ENCODE measurements around the gene SLC9A7. TPM values are rescaled to one million over a fixed set of nuclear protein-coding genes. Genes with fewer than 3 reads are reported as not detected.

The SLC9A7 gene
- total RNA-seq (2021) (11.3 and 13.1 TPM in 2 replicates), Bru-seq, nascent RNA (percentile 61 among the genes with signal in this experiment), BruChase-seq, experiment 1, labeled RNA remaining after a 2-hour chase (percentile 57 among the genes with signal in this experiment), BruChase-seq, experiment 2, labeled RNA remaining after a 6-hour chase (percentile 61 among the genes with signal in this experiment)
- long read RNA-seq, full-length matches to known transcripts = 4 of 17 reads
- long read RNA-seq, partial matches to known transcripts = 3 of 17 reads
- long read RNA-seq, other reads (novel, unspliced or antisense) = 10 of 17 reads

DNA sequence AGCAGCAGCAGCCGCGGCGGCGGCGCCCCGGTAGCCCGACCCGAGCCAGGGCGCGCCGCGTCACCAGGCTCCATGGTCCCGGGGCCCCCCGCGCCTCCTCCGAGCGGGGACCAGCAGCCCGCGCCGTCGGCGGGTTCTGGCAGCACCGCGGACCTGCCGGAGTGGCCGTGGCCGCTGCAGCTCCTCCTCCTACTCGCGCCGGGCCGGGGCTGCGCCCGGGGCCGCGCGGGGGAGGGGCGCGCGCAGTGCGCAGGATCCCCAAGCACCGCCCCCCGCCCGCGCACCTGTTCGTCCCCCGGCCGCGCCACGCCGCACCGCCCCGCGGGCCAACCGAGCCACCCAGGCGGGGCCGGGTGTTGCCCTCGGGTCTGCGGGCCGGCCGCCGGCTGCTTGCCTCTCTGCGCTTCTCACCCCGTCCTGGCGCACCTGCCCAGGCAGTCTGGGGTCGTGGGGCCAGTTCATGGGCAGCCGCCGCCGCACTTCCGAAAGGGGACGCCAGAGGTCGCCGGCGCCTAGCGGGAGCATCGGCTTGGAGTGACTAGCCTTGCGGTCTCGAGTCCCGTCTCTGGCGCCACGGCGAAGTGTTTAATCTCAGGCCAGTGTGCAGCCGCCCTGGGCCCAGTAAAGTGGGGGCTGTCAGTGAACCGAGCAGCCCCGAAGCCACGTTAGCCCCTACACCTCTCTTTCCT is at the start of gene SLC9A7:
Gene SLC9A7 (minus strand): TSS at position 163 of the 689 bp plus-strand sequence. CDS start 89 bp downstream, at position 74.
- ChIA-PET POLR2A (ENCODE audit: low non-redundant PET) (no interaction called here), CTCF (interaction anchor here (1.3 kb wide), 1 partner anchor 37 kb away, joined by 3 read pairs; no protein-coding TSS in a partner anchor)
- Histone ChIP-seq H3K27ac (ENCODE audit: low read depth, low read length, poor library complexity, severe bottlenecking) (no peak within 1 kb of the TSS), H3K36me3 (ENCODE audit: insufficient read depth, low read length, poor library complexity, severe bottlenecking) (no peaks in the 10 kb centered on the region), H3K9me3 (ENCODE audit: low read depth, low read length, poor library complexity, severe bottlenecking) (peaks cover 7% of the 10 kb centered on the region), H3K4me3 (ENCODE audit: low read depth, low read length, poor library complexity, severe bottlenecking) (peak within 1 kb of the TSS; percentile 57), H3K4me1 (ENCODE audit: insufficient read depth, low read length, poor library complexity, severe bottlenecking) (no peaks in the 10 kb centered on the region), H3K27me3 (replicated peaks; ENCODE audit: insufficient read depth, low read depth, low read length, poor library complexity) (no peaks in the 10 kb centered on the region)
- peak; percentile 77 for DNase-seq (ENCODE audit: low spot score)
- peak; percentile 70 for TF ChIP-seq CTCF (conservative IDR thresholded peaks at IDR 0.05; ENCODE audit: low read depth, low read length)
- no peak for TF ChIP-seq EZH2 (IDR thresholded peaks at IDR 0.05; ENCODE audit: borderline replicate concordance, low read depth, low read length, poor library complexity, severe bottlenecking)
- intact Hi-C loops (cut with micrococcal nuclease; ENCODE audit: unreplicated experiment) = loop anchor here (1.0 to 2.0 kb wide), 3 partner anchors 37 to 334 kb away; no protein-coding TSS in a partner anchor
- BruUV-seq (replicated peaks) = no TSS peak

DNA sequence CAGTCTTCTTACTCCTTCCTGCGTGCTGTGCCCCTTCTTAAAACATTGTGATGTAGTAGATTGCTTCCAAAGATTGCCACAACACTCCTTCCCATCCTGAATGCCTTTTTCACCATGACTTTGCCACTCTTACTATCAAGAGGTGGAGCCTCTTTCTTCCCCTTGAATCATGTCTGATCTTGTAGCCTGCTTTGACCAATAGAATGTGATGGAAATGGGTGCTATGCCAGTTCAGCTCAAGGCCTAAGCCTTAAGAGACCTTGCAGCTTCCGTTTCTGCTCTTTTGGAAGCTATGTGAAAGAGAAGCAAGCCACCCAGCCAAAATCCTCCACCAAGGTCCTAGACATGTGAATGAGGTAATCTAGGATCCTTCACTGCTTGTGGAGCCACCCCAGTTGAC is 46.4 kb upstream of the SLC9A7 start:
- Histone ChIP-seq H3K4me3 (ENCODE audit: low read depth, low read length, poor library complexity, severe bottlenecking) (no peak overlapping the region), H3K9me3 (ENCODE audit: low read depth, low read length, poor library complexity, severe bottlenecking) (no peaks in the 10 kb centered on the region), H3K4me1 (ENCODE audit: insufficient read depth, low read length, poor library complexity, severe bottlenecking) (no peaks in the 10 kb centered on the region), H3K36me3 (ENCODE audit: insufficient read depth, low read length, poor library complexity, severe bottlenecking) (no peaks in the 10 kb centered on the region), H3K27me3 (replicated peaks; ENCODE audit: insufficient read depth, low read depth, low read length, poor library complexity) (no peaks in the 10 kb centered on the region), H3K27ac (ENCODE audit: low read depth, low read length, poor library complexity, severe bottlenecking) (no peak overlapping the region)
- DNase-seq (ENCODE audit: low spot score) = no peak
- ChIA-PET POLR2A (ENCODE audit: low non-redundant PET) (no interaction called here), CTCF (no interaction called here)
- BruUV-seq (replicated peaks) = no TSS peak
- TF ChIP-seq EZH2 (IDR thresholded peaks at IDR 0.05; ENCODE audit: borderline replicate concordance, low read depth, low read length, poor library complexity, severe bottlenecking) (no peak), CTCF (conservative IDR thresholded peaks at IDR 0.05; ENCODE audit: low read depth, low read length) (no peak)
- intact Hi-C loops (cut with micrococcal nuclease; ENCODE audit: unreplicated experiment) = no loop called here

GRCh38 chrX:46803140-46803539 is 44.2 kb upstream of the SLC9A7 start:
- intact Hi-C loops (cut with micrococcal nuclease; ENCODE audit: unreplicated experiment) = no loop called here
- POLR2A ChIA-PET (ENCODE audit: low non-redundant PET) = no interaction called here

More at GRCh38 chrX:46803140-46803539, 44.2 kb upstream of the SLC9A7 start:
- TF ChIP-seq CTCF (conservative IDR thresholded peaks at IDR 0.05; ENCODE audit: low read depth, low read length) = 0 out of 2 replicates have a peak, but pooled peaks have one; percentile 25
- TF ChIP-seq EZH2 (IDR thresholded peaks at IDR 0.05; ENCODE audit: borderline replicate concordance, low read depth, low read length, poor library complexity, severe bottlenecking) = no peak
- no peak overlapping the region for H3K27ac ChIP-seq (ENCODE audit: low read depth, low read length, poor library complexity, severe bottlenecking)
- DNase-seq (ENCODE audit: low spot score) = peak; percentile 18
- no TSS peak for BruUV-seq (replicated peaks)
- CTCF ChIA-PET = no interaction called here
- no peaks in the 10 kb centered on the region for H3K4me1 ChIP-seq (ENCODE audit: insufficient read depth, low read length, poor library complexity, severe bottlenecking)
- H3K9me3 ChIP-seq (ENCODE audit: low read depth, low read length, poor library complexity, severe bottlenecking) = no peaks in the 10 kb centered on the region
- H3K4me3 ChIP-seq (ENCODE audit: low read depth, low read length, poor library complexity, severe bottlenecking) = no peak overlapping the region
- H3K36me3 ChIP-seq (ENCODE audit: insufficient read depth, low read length, poor library complexity, severe bottlenecking) = no peaks in the 10 kb centered on the region
- H3K27me3 ChIP-seq (replicated peaks; ENCODE audit: insufficient read depth, low read depth, low read length, poor library complexity) = no peaks in the 10 kb centered on the region

Data from A673 (cell line).